GM12801 (cell line): Measurements from ENCODE around the gene ZNF787.

Experiments used
- CTCF ChIP-seq: IDR thresholded peaks from one replicate; pipeline ENCODE4 v1.5.1; 2011; ENCODE audit warnings: control low read depth; ENCODE audit not compliant: insufficient read length; ENCODE audit errors: extremely low read depth

ZNF787 gene

GRCh38 chr19:56142087-56142787 lies 21.1 kb upstream of the ZNF787 start:
- no peak for TF ChIP-seq CTCF

- no peak for TF ChIP-seq CTCF
Observed at GRCh38 chr19:56141417-56141993, 20.4 kb upstream of the ZNF787 start.

GRCh38 chr19:56140583-56141416 lies 19.7 kb upstream of the ZNF787 start, which contains the start of gene ZNF444:
ZNF444 (plus strand) TSS chr19:56141287; CDS start chr19:56146912, 5,625 bp downstream.
- no peak for TF ChIP-seq CTCF

GRCh38 chr19:56139847-56140582 lies 18.9 kb upstream of the ZNF787 start:
- no peak for TF ChIP-seq CTCF

GRCh38 chr19:56138069-56138468 lies 17.0 kb upstream of the ZNF787 start:
- no peak for TF ChIP-seq CTCF

- no peak for TF ChIP-seq CTCF
Observed at GRCh38 chr19:56137405-56137804, 16.3 kb upstream of the ZNF787 start.

GRCh38 chr19:56136362-56136761 lies 15.3 kb upstream of the ZNF787 start:
- no peak for TF ChIP-seq CTCF
